GM12872 (cell line): ENCODE data around the gene YPEL1.

ENCODE experiments used
- TF ChIP-seq, protein P1 (sequence below): IDR thresholded peaks from 3 replicates; pipeline ENCODE4 v1.5.1; 2011; ENCODE audit warnings: low read depth, mild to moderate bottlenecking, low read length, moderate library complexity; ENCODE audit not compliant: insufficient read depth

YPEL1 gene

DNA sequence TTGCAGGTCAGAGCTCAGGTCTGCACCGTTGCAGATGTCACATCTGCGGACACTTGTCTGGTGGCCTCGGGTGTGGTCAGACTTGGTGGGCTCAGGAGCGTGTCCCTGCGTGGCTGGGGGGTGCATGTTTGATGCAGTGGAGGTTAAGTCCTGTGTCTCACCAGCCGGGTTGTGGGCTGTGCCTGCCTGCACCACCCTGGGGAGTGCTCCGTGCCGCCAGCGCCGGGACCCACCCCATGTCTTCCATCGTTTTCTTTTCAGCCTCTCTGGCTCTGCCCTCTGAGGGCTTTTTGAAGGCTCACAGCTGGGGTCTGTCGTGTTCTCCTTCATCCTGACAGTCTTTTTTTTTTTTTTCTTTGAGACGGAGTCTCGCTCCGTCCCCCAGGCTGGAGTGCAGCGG lies 43.8 kb downstream of the YPEL1 start:
- TF ChIP-seq, protein P1, sequence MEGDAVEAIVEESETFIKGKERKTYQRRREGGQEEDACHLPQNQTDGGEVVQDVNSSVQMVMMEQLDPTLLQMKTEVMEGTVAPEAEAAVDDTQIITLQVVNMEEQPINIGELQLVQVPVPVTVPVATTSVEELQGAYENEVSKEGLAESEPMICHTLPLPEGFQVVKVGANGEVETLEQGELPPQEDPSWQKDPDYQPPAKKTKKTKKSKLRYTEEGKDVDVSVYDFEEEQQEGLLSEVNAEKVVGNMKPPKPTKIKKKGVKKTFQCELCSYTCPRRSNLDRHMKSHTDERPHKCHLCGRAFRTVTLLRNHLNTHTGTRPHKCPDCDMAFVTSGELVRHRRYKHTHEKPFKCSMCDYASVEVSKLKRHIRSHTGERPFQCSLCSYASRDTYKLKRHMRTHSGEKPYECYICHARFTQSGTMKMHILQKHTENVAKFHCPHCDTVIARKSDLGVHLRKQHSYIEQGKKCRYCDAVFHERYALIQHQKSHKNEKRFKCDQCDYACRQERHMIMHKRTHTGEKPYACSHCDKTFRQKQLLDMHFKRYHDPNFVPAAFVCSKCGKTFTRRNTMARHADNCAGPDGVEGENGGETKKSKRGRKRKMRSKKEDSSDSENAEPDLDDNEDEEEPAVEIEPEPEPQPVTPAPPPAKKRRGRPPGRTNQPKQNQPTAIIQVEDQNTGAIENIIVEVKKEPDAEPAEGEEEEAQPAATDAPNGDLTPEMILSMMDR = no peak

DNA sequence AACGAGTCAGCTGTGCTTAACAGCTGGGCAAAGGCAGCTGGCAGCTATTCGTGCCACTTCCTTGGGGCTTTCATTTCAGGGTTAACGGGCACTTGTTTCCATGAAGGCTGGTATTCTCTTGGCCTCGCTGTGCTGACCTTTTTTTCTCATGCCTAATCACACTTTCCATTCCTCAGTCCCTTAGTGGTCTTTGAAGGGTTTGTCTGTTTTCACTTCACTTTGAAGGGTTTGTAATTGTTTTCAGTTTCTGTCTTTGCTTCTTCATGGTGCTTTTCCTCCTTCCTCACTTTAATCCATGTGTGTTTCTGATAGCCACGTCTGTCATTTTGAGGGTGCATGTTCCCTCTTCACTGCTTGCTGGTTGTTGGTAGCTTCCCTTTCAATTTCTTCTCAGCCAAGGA lies 45.2 kb downstream of the YPEL1 start:
- TF ChIP-seq, protein P1 = no peak

DNA sequence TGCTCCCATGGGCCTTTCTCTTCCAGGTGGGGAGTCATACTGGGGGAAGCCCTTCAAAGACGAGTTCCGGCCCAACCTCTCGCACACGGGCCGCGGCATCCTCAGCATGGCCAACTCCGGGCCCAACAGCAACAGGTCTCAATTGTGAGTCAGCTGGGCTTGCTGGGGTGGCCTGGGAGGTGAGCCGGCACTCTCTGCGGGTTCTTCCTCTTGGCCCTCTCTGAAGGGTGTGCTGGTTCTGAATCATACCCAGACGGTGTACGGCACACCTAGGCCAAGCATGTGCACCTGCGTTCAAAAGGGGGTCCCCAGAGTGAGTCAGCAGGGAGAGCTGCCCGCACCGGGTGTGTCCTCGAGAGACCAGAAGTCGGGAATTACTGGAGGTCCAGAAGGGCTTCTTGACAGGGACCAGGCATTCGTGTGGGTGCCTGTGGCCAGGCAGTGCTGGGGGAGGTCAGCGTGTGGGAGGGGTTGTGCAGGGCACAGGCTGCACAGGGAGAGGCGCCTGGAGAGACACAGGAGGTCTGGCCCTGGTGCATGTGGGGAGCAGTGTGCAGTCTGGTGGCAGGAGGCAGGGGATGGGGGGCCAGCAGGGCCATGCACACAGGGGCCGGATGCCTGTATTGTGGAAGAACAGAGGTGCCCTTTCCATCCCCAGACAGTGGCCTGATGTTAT lies 46.8 kb downstream of the YPEL1 start:
- TF ChIP-seq, protein P1 = no peak

DNA sequence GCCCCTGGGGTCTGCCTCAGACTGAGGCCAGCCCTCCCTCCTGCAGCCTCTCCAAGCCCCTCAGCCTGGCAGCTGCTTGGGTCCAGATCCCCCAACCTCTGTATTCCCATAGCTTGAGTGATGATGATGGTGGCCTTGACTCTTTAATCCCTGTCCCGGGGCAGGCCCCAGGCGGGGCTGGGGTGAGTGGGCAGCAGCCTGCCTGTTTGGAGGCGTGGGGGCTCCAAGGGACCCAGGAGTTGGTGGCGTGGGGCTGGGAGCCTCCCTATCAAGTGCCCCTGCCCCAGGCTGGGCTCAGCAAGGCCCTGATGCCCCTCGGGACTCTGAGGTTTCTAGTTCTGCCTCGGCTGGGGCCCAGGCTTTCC lies 47.3 kb downstream of the YPEL1 start:
- TF ChIP-seq, protein P1 = no peak

DNA sequence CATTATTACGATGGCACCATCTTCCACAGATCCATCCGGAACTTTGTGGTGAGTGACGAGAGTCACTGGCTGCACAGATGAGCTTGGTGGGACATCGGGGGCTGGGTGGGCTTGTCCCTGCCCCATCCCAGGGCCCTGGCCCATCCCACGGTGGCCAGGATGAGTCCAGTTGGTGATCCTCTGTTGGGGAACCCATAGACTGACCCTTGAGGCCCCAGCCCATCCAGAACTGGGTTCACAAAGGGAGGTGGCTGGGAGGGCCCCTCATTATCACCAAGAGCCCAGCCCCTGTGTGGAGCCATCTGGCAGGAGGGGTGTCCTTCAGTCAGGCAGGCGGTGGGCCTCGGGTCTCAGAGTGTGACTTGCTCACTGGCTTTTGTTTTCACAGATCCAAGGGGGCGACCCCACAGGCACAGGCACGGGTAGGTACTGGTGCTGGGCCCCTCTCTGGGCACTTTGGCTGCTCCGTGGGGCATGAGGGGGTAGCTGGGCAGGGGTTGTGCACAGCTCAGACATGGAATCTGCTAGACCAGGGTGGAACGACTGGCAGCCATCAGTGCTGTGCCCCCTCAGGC lies 47.8 kb downstream of the YPEL1 start:
- TF ChIP-seq, protein P1 = no peak

DNA sequence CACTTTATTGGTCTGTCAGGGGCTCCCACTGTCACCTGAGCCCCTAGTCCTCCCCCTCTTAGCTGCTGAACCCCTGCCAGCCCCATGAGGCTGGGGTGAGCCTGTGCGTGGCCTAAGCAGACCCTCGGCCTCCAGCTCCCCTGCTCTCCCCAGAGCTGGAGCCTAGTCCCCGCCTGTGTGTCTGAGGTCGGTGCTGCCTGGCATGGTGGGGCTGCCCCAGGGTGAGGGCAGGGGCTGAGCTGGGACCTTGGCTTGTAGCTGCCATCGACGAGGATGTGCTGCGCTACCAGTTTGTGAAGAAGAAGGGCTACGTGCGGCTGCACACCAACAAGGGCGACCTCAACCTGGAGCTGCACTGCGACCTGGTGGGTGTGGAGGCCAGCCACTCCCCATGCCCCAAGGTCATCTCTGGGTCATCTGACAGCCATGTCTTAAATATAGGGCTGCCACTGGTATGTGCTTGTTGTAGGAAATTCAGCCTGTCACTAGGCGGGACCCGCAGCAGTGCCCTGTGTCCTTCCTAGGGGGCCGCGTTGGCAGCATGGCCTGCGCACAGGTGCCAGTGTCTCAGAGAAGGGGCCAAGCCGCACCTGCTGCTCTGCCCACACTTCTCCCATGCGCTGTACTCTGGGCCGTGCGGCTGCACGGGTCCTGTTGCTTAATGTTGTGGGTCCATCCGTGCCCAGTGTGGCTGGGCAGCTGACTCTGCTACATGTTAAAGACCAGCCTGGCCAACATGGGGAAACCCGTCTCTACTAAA lies 48.8 kb downstream of the YPEL1 start:
- TF ChIP-seq, protein P1 = no peak

DNA sequence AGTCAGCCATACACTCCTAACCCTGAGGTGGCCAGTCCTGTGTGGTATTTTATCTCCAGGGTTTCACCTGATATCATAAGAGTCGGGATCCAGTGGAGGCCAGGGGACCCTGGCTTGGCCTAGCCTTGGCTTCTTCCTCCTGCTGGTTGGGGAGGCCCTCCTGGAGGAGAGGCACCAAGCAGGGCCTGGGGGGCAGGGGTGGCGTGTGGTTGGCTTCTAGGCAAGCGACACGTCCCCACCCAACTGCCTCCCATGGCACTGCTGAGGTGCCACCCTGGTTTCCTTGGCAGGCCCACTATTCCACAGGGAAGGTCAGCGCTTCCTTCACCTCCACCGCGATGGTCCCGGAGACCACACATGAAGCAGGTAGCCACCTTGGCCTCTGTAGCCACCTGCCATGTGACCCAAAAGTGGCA lies 49.4 kb downstream of the YPEL1 start:
- TF ChIP-seq, protein P1 = no peak
